HG03066 (cell line): ENCODE measurements around the gene AASDH.

Source experiments
- ATAC-seq: cut with Tn5 transposase; IDR thresholded peaks from one replicate; pipeline ENCODE4 v1.9.1; 2021; ENCODE audit warnings: low read depth; ENCODE audit not compliant: unreplicated experiment

Gene AASDH

GRCh38 chr4:56320293-56320692 is 67.0 kb downstream of the AASDH start:
- ATAC-seq = no peak

DNA sequence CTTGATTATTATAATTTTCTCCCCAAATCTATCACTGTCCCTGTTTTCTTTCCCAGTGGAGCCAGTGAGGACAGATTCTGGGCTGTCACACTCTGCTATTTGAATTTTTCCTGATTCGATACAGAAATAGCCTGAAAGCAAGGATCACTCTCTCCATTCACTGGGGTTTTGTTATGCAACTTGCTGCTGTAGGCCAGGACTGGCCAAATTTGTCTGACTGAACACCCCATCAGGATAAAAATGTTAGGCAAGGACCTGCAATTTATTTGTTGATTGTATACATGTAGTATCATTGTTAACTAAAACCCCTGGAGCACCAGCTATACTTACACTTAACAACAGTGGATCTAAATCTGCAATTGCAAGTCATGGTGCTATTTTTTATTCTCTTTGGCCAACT is 68.7 kb downstream of the AASDH start:
- ATAC-seq = no peak

- no peak for ATAC-seq
These were observed 69.5 kb downstream of the AASDH start for GRCh38 chr4:56317749-56318148.

DNA sequence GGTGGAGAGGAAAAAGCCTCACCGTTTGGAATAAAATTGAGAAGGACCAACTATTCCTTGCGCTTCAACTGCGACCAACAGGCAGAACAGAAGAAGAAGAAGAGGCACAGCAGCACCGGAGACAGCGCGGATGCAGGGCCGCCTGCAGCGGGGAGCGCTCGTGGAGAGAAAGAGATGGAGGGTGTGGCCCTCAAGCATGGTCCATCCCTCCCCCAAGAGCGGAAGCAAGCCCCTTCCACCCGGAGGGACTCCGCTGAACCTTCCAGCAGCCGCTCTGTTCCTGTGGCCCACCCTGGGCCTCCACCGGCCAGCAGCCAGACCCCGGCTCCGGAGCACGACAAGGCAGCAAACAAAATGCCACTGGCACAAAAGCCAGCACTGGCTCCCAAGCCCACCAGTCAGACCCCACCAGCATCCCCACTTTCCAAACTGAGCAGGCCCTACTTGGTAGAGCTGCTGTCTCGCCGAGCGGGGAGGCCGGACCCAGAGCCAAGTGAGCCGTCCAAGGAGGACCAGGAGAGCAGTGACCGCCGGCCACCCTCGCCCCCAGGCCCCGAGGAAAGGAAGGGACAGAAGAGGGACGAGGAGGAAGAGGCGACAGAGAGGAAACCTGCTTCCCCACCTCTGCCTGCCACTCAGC is 71.2 kb downstream of the AASDH start:
- no peak for ATAC-seq

- no peak for ATAC-seq
These were observed 71.7 kb downstream of the AASDH start for GRCh38 chr4:56315543-56315942.

GRCh38 chr4:56315041-56315440 is 72.2 kb downstream of the AASDH start:
- no peak for ATAC-seq

DNA sequence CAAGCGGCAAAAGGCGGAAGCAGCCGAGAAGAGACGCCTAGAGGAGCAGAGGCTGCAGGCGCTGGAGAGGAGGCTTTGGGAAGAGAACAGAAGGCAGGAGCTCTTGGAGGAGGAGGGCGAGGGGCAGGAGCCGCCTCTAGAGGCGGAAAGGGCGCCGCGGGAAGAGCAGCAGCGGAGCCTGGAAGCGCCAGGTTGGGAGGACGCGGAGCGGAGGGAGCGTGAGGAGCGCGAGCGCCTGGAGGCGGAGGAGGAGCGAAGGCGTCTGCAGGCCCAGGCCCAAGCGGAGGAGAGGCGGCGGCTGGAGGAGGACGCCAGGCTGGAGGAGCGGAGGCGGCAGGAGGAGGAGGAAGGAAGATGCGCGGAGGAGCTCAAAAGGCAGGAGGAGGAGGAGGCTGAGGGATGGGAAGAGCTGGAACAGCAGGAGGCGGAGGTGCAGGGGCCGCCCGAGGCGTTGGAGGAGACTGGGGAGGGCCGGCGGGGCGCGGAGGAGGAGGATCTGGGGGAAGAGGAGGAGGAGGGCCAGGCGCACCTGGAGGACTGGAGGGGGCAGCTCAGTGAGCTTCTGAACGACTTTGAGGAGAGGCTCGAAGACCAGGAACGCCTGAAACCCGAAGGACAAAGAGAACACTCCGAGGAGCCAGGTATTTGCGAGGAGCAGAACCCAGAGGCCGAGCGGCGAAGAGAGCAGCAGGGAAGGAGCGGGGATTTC is 72.9 kb downstream of the AASDH start:
- no peak for ATAC-seq

- ATAC-seq = no peak
These were observed 74.2 kb downstream of the AASDH start for GRCh38 chr4:56313132-56313531.

GRCh38 chr4:56311299-56311975 is 75.9 kb downstream of the AASDH start:
- ATAC-seq = no peak

DNA sequence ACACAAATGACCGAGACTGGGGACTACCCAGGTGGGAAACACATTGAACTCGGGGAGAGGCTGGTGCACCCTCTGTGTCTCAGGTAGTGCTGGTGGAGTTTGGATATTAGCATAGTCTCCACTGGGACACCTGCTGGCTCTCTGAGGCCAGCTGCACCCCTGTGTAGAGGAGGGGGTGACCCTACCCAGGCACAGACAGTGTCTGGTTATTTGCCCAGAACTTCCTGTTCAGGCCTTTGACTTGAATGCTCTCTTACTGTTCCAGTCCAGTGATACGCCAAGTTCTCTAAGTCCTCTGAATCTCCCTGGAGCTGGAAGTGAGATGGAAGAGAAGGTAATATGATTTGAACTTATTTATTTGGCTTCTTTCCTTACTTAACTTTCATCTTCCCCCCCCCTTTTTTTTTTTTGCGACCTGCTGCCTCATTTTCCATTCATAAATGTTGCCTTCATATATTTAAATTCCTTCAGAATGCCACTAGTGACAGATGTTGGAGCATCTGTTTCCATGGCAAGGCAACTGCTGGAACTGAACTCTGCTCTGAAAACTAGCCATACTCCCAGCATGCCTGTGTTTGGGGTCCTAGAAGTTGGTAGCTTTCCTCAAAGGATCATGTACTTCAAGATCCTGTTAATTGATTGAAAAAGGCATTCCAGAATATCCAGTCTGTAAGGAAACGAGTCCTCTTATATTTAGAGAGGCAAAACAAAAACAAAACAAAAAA is 76.7 kb downstream of the AASDH start:
- ATAC-seq = no peak

DNA sequence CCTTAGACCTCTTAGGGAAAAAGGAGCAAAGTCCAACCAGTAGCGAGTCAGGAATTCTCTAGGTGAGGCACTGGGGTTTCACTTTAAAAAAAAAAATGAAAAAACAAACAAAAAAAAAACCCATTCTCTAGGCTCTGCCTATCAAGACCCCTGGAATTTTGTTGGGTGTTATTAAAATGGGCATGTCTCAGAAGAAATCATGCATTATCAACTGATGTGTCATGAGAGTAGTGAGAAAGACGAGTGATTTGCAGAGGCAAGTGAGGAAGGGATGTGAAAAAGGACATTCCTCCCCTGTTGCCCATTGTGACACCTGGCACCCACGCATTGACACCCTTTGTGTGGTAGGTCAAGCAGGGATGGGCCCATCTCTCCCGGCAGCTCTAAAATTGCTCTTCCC is 78.9 kb downstream of the AASDH start:
- ATAC-seq = no peak

DNA sequence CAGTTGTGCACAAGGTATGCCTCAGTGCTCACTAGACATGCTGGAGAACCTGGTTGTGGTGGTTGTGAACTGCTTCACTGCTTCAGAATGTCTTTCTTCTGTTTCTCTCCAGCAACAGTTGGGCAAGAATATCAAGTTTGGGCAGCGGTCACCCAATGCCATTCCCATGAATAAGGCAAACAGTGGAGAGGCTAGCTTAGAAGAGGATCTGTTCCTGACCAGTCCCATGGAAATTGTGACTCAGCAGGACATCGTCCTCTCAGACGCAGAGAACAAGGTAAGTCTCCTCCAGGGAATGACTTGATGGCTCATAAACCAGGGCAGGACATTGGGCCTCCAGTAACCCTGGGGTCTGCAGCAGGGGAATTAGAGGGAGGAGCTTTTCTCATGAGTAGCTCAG is 79.9 kb downstream of the AASDH start:
- no peak for ATAC-seq

DNA sequence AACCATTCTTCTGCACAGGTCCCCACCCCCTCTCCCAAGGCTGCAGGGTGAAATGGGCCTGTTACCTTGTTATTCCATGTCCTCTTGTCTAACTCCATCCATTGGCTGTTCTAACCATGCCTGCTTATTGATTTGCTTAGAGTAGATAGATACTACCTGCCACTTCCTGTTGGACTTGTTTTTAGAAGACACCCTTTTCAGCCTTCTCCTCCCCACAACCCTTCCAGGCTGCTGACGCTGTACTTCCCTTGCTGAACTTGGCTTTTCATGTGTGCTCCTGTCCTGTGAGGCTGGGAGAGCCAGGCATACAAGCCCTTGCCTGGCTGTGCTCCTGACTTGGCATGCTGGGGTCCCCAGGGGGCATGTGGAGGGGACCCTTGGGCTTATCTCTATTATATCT is 81.9 kb downstream of the AASDH start:
- ATAC-seq = no peak

GRCh38 chr4:56303921-56304320 is 83.4 kb downstream of the AASDH start:
- no peak for ATAC-seq

GRCh38 chr4:56302760-56303159 is 84.5 kb downstream of the AASDH start:
- no peak for ATAC-seq

DNA sequence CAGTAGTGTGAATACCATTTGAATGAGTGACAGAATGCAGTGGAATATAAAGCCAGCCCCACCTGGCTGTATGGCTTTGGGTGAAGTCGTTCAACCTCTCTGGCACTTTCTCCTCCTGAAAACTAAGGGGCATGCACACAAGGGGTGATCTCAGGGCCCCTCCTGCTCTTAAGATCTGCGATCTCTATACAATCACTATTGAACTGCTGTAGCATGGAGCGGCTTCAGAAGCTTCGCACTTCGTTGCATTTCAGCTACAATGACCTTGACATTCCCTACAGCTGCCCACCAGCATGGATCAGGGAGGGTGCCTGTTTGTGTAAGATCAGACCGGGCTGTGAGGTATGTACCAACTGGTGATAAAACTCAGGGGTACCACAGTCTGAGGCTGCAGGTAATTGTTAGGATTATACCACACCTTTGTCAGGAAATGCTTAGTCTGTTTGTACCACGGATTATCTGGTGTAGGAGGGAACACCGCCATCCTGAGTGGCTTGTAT is 85.2 kb downstream of the AASDH start:
- no peak for ATAC-seq

- no peak for ATAC-seq
These were observed 85.9 kb downstream of the AASDH start for GRCh38 chr4:56301181-56301996.

- no peak for ATAC-seq
These were observed 89.1 kb downstream of the AASDH start for GRCh38 chr4:56298236-56298635.

DNA sequence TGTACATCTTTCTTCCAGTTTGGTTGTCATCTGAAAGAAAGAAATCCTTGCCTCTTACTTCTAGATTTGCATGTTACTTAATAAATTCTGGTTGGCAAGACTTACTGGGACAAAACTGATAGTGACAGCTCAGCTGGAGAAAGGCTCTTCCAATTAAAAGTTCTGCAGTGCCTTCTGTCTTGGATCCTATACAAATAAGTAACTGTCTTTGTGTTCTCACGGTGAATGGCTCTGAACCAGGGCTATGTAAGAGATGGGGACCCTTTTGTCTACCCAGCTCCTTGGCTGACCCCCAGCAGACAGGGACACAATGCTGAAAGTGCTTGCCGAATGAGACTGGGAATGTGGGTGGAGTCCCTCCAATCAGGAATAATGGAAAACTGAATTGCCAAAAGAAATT is 89.5 kb downstream of the AASDH start:
- ATAC-seq = no peak

GRCh38 chr4:56296526-56296925 is 90.8 kb downstream of the AASDH start:
- no peak for ATAC-seq
